ENCODE measurements around the gene SLC45A1. TPM values are rescaled to one million over a fixed set of nuclear protein-coding genes. Genes with fewer than 3 reads are reported as not detected.

SLC45A1 gene
- total RNA-seq, 1 donor from 2014 or later, result under 0.01 TPM

DNA sequence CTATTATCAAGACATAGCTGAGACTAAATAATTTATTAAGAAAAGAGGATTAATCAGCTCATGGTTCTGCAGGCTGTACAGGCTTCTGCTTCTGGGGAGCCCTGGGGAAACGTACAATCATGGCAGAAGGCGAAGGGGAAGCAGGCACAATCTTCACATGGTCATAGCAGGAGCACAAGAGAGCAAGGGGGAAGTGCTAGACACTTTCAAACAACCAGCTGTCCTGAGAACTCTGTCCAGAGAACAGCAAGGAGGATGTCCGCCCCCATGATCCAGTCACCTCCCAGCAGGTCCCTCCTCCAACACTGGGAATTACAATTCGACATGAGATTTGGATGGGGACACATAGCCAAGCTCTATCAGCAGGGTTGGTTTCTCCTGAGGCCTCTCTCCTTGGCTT lies 10.3 kb upstream of the SLC45A1 start:
- H3K4me3 ChIP-seq (ENCODE audit: low read length in 3 of 3), result no peak overlapping the region
- no peaks in the 10 kb centered on the region for H3K36me3 ChIP-seq (ENCODE audit: control insufficient read depth in 3 of 3, insufficient read depth in 3 of 3, low read length in 3 of 3)
- no peaks in the 10 kb centered on the region for H3K27me3 ChIP-seq (ENCODE audit: control insufficient read depth in 3 of 3, insufficient read depth in 3 of 3, low read length in 3 of 3)
- H3K4me1 ChIP-seq (ENCODE audit: control insufficient read depth in 3 of 3, insufficient read depth in 3 of 3, low read length in 3 of 3), result peaks cover under 1 to 10% (median 5%) of the 10 kb centered on the region in 3 donors
- H3K27ac ChIP-seq (ENCODE audit: low read depth, low read length), result no peak overlapping the region
- H3K9ac ChIP-seq (ENCODE audit: low read depth in 1 of 3, low read length in 3 of 3), result no peak overlapping the region
- H3K9me3 ChIP-seq (ENCODE audit: control insufficient read depth in 3 of 3, low read length in 3 of 3), result no peaks in the 10 kb centered on the region

DNA sequence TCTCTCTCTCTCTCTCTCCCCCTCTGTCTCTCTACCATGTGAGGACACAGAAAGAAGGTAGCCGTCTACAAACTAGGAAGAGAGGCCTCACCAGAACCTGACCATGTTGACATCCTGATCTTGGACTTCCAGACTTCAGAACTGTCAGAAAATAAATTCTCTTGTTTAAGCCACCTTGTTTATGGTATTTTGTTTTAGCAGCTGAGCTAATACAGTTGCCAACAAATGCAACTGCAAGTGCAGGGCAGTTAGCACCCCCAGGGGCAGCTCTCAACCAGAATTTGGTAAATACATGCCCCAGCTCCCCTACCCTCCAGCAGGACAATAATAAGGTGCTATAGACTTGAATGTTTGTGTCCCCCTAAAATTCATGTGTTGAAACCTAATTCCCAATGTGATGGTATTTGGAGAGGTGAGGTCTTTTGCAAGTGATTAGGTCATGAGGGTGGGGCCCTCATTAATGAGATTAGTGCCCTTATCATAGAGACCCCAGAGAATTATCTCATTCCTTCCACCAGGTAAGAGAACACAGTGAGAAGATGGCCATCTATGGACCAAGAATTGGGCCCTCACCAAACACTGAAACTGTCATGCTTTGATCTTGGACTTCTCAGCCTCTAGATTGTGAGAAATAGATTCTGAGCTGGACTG lies 6.7 kb upstream of the SLC45A1 start:
- Histone ChIP-seq H3K4me3 (ENCODE audit: low read length in 3 of 3) (no peak overlapping the region), H3K4me1 (ENCODE audit: control insufficient read depth in 3 of 3, insufficient read depth in 3 of 3, low read length in 3 of 3) (peaks cover 5 to 14% (median 13%) of the 10 kb centered on the region in 3 donors), H3K27ac (ENCODE audit: low read depth, low read length) (no peak overlapping the region), H3K9ac (ENCODE audit: low read depth in 1 of 3, low read length in 3 of 3) (no peak overlapping the region), H3K27me3 (ENCODE audit: control insufficient read depth in 3 of 3, insufficient read depth in 3 of 3, low read length in 3 of 3) (no peaks in the 10 kb centered on the region), H3K9me3 (ENCODE audit: control insufficient read depth in 3 of 3, low read length in 3 of 3) (no peaks in the 10 kb centered on the region), H3K36me3 (ENCODE audit: control insufficient read depth in 3 of 3, insufficient read depth in 3 of 3, low read length in 3 of 3) (no peaks in the 10 kb centered on the region)

DNA sequence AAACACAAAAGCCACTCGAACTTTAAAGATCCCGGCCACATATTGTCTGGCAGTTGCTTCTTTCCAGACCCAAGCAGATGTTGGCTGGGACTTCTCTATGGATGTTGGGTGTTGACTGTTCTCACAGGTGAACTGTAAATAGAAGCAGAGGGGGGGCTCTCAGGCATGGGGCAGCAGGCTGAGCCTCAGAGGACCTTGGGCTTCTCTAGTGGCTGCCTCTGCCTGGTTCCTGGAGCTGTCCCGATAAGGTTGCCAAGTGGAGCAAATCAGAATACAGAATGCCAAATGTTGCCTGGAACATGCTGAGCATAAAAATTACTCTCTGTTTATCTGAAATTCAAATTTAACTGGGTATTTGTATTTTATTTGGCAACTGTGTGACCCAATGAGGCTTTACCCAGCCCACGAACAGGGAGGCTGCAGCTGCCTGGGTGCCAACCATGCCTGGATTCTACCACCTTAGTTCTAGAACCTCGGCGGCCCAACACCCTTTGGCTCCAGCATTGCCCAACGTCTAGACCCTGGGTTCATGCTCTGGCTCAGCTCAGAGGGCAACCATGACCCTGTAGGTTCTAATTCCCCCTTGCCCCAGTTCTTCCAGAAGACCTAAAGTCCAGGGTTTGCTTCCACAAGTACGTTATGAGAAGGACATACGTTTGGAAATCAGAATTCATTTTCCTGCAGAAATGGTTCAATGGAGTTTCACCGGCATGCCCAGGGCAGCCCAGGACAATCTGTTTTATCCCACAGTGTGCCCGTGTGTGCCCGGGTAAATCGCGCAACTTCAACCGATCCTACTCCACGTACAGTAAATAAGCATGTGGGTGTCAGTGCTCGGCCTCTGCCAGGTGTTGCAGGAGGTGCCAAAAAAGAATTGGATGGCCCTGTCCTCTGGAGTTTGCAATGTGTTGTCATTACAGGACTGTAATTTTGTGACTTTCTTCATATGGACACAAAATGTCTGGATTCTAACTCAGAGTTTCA lies 5.4 kb upstream of the SLC45A1 start:
- Histone ChIP-seq H3K9me3 (ENCODE audit: control insufficient read depth in 3 of 3, low read length in 3 of 3) (no peaks in the 10 kb centered on the region), H3K27ac (ENCODE audit: low read depth, low read length) (no peak overlapping the region), H3K27me3 (ENCODE audit: control insufficient read depth in 3 of 3, insufficient read depth in 3 of 3, low read length in 3 of 3) (no peaks in the 10 kb centered on the region), H3K4me3 (ENCODE audit: low read length in 3 of 3) (no peak overlapping the region), H3K36me3 (ENCODE audit: control insufficient read depth in 3 of 3, insufficient read depth in 3 of 3, low read length in 3 of 3) (no peaks in the 10 kb centered on the region), H3K4me1 (ENCODE audit: control insufficient read depth in 3 of 3, insufficient read depth in 3 of 3, low read length in 3 of 3) (peaks cover 6 to 14% (median 13%) of the 10 kb centered on the region in 3 donors), H3K9ac (ENCODE audit: low read depth in 1 of 3, low read length in 3 of 3) (no peak overlapping the region)

DNA sequence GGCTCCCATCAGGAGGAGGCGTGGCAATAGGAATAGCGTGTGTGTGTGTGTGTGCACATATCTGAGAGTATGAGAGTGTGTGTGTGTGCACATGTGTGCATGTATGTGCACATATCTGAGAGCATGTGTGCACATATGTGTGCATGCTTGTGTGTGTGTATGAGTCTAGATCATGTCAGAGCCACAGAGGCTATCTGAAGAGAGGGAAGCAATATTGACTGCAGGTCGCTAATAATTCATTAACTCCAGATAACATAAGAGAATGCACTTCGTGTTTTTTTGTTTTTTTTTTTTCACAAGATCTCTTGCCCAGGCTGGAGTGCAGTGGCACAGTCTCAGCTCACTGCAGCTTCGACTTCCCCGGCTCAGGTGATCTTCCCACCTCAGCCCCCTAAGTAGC lies 4.7 kb upstream of the SLC45A1 start:
- Histone ChIP-seq H3K4me3 (ENCODE audit: low read length in 3 of 3) (no peak overlapping the region), H3K27me3 (ENCODE audit: control insufficient read depth in 3 of 3, insufficient read depth in 3 of 3, low read length in 3 of 3) (peaks cover 0 to 2% (median 0%) of the 10 kb centered on the region in 3 donors), H3K9me3 (ENCODE audit: control insufficient read depth in 3 of 3, low read length in 3 of 3) (no peaks in the 10 kb centered on the region), H3K27ac (ENCODE audit: low read depth, low read length) (no peak overlapping the region), H3K4me1 (ENCODE audit: control insufficient read depth in 3 of 3, insufficient read depth in 3 of 3, low read length in 3 of 3) (peaks cover 12 to 20% (median 15%) of the 10 kb centered on the region in 3 donors), H3K36me3 (ENCODE audit: control insufficient read depth in 3 of 3, insufficient read depth in 3 of 3, low read length in 3 of 3) (no peaks in the 10 kb centered on the region), H3K9ac (ENCODE audit: low read depth in 1 of 3, low read length in 3 of 3) (no peak overlapping the region)

DNA sequence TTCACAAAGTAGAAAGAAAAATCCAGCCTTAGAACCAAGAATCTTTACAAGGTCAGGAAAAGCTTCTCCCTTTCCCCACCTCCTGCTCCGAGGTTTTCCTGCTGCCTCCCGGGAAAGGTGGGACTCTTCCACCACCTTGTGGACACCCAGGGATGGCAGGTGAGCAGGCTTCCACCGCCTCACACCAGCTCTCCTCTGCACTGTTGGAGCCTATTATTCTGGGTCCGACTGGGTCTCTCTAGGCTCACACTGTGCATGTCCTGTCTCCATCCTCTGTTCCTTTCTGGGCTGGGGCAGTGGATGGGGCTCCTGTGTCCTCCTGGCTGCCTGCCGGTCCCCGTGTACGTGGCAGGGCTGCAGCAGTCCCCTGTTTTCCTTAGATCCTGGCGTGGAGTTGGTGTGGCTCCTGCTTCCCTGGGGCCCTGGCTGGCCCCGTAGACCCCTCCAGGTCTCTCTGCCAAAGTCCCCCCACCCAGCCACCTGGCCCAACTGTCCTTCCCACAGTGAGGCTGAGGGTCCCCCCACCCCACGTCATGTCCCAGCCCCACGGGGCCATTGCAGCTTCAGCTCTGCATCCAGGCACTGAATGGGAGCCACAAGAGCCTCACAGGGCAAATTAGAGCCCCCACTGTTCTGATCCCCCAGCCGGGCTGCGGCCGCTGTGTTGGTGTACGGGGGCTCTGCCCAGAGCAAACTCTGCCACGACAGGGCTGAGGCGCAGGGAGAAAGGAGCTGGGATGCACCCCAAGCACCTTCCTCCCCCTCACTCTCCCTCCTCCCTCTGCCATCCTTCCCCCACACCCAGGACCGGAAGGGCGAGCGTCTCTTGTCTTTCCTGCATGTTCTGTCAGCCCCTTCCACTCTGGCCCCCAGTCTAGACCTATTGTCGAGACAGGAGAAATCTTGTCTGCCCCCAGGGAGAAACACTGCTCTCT lies 3.3 kb upstream of the SLC45A1 start:
- Histone ChIP-seq H3K4me1 (ENCODE audit: control insufficient read depth in 3 of 3, insufficient read depth in 3 of 3, low read length in 3 of 3) (peaks cover 17 to 25% (median 20%) of the 10 kb centered on the region in 3 donors), H3K36me3 (ENCODE audit: control insufficient read depth in 3 of 3, insufficient read depth in 3 of 3, low read length in 3 of 3) (no peaks in the 10 kb centered on the region), H3K4me3 (ENCODE audit: low read length in 3 of 3) (no peak overlapping the region), H3K9ac (ENCODE audit: low read depth in 1 of 3, low read length in 3 of 3) (peak overlapping the region in 2 of 3 donors; percentile 13 to 16), H3K9me3 (ENCODE audit: control insufficient read depth in 3 of 3, low read length in 3 of 3) (no peaks in the 10 kb centered on the region), H3K27ac (ENCODE audit: low read depth, low read length) (no peak overlapping the region), H3K27me3 (ENCODE audit: control insufficient read depth in 3 of 3, insufficient read depth in 3 of 3, low read length in 3 of 3) (peaks cover 0 to 6% (median 0%) of the 10 kb centered on the region in 3 donors)

DNA sequence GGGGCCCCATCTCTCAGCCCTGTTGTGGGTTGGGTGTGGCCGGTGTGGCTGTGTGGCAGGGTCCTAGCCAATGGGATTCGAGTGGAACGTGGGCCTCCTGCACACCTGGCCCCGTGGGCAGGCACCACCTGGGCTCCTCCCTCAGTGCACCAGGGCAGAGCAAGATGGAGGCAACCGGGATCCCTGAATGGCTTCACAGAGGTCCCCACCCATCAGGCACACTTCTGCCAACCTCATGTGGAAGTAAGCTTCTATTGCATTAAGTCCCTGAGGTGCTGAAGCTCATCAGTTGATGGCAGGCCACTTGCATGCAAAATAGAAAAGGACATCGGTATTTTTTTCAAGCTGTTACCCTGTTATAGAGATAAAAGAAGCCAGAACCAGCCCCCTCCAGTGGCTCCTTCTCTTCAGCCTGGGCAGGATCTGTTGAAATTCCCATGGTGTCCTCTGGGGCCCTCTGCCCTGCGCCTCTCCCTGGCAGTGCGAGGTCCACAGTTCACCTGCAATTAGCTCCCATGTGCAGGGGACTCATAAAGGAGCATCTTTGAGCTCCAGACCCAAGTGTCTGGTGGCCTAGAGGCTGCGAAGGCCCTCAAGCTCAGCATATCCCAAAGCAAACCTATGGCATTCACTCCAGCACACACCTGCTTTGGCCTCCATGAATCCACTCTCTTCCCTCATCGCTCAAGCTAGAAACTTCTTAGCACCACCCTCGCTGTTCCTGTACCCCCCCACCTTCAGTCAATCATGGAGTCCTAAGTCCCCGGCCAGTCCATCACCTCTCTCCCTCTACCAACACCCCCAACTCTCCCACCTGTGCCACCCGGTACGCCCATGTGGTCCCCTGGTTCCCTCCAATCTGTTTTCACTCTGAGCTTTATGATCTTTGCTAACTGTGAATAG lies 2.1 kb upstream of the SLC45A1 start:
- Histone ChIP-seq H3K27ac (ENCODE audit: low read depth, low read length) (no peak overlapping the region), H3K9ac (ENCODE audit: low read depth in 1 of 3, low read length in 3 of 3) (no peak overlapping the region), H3K27me3 (ENCODE audit: control insufficient read depth in 3 of 3, insufficient read depth in 3 of 3, low read length in 3 of 3) (peaks cover 0 to 6% (median 0%) of the 10 kb centered on the region in 3 donors), H3K4me1 (ENCODE audit: control insufficient read depth in 3 of 3, insufficient read depth in 3 of 3, low read length in 3 of 3) (peaks cover 17 to 25% (median 20%) of the 10 kb centered on the region in 3 donors), H3K9me3 (ENCODE audit: control insufficient read depth in 3 of 3, low read length in 3 of 3) (no peaks in the 10 kb centered on the region), H3K4me3 (ENCODE audit: low read length in 3 of 3) (no peak overlapping the region), H3K36me3 (ENCODE audit: control insufficient read depth in 3 of 3, insufficient read depth in 3 of 3, low read length in 3 of 3) (no peaks in the 10 kb centered on the region)

DNA sequence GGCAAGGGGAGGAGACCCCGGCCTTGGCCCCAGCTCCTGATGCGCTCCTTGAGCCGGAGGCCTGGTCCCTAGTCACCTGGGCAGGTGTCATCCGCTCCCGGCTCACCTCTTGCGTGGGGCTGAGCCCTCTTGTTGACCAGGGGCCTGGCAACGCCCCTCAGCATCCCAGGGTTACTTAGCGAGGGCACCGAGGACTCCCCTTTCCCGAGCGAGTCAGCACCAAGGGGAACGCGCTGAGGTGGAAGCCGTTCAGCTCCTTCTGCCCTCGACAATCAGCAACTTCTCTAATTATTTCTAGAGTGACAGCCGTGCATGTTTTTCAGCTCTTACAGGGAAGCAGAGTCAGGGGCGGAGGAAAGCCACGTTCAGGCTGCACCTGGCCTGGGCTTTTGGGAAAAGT lies 522 bp downstream of the SLC45A1 start:
- H3K4me1 ChIP-seq (ENCODE audit: control insufficient read depth in 3 of 3, insufficient read depth in 3 of 3, low read length in 3 of 3), result peaks cover 17 to 21% (median 18%) of the 10 kb centered on the region in 3 donors
- H3K27me3 ChIP-seq (ENCODE audit: control insufficient read depth in 3 of 3, insufficient read depth in 3 of 3, low read length in 3 of 3), result peaks cover 0 to 6% (median 0%) of the 10 kb centered on the region in 3 donors
- H3K27ac ChIP-seq (ENCODE audit: low read depth, low read length), result no peak overlapping the region
- H3K4me3 ChIP-seq (ENCODE audit: low read length in 3 of 3), result peak overlapping the region; percentile 64 to 70 (median 65)
- H3K9me3 ChIP-seq (ENCODE audit: control insufficient read depth in 3 of 3, low read length in 3 of 3), result no peaks in the 10 kb centered on the region
- no peaks in the 10 kb centered on the region for H3K36me3 ChIP-seq (ENCODE audit: control insufficient read depth in 3 of 3, insufficient read depth in 3 of 3, low read length in 3 of 3)
- H3K9ac ChIP-seq (ENCODE audit: low read depth in 1 of 3, low read length in 3 of 3), result peak overlapping the region in 2 of 3 donors; percentile 43 to 69

DNA sequence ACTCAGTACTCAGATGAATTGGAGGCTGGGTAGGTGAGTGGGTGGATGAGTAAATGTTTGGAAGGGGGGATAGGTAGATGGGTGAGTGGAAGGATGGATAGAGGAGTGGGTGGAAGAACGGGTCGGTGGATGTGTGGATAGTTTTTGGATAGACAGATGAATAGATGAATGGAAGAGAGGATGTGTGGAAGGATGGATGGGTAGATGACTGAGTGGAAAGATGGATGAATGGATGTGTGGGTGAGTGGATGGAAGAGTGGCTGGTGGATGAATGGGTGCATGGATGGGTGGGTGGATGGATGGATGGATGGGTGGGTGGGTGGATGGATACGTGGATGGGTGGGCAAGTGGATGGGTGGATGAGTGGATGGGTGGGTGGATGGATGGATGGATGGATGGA lies 3.7 kb downstream of the SLC45A1 start:
- no peak overlapping the region for H3K27ac ChIP-seq (ENCODE audit: low read depth, low read length)

More for the DNA sequence above, 3.7 kb downstream of the SLC45A1 start:
- Histone ChIP-seq H3K36me3 (ENCODE audit: control insufficient read depth in 3 of 3, insufficient read depth in 3 of 3, low read length in 3 of 3) (no peaks in the 10 kb centered on the region), H3K4me1 (ENCODE audit: control insufficient read depth in 3 of 3, insufficient read depth in 3 of 3, low read length in 3 of 3) (peaks cover 20 to 25% (median 22%) of the 10 kb centered on the region in 3 donors), H3K9ac (ENCODE audit: low read depth in 1 of 3, low read length in 3 of 3) (no peak overlapping the region), H3K27me3 (ENCODE audit: control insufficient read depth in 3 of 3, insufficient read depth in 3 of 3, low read length in 3 of 3) (peaks cover 0 to 6% (median 0%) of the 10 kb centered on the region in 3 donors), H3K9me3 (ENCODE audit: control insufficient read depth in 3 of 3, low read length in 3 of 3) (no peaks in the 10 kb centered on the region), H3K4me3 (ENCODE audit: low read length in 3 of 3) (no peak overlapping the region)
